Ectodermal cell (in vitro differentiated cells): ENCODE results near the gene THSD4.
"Not testable (repeated sequence)": the region's sequence is repeated elsewhere in the genome, so short reads cannot be mapped to it uniquely, and the experiment has no call there.

ENCODE experiments used
- H3K27ac ChIP-seq: 2 replicates; pipeline ENCODE4 v1.7.0; 2013; ENCODE audit warnings: mild to moderate bottlenecking, low read depth, low read length; ENCODE audit not compliant: insufficient read depth, poor library complexity, severe bottlenecking
- H3K27me3 ChIP-seq: 2 replicates; pipeline ENCODE4 v1.7.0; 2013; ENCODE audit warnings: mild to moderate bottlenecking, low read length; ENCODE audit not compliant: insufficient read depth, control insufficient read depth, poor library complexity, severe bottlenecking
- H3K36me3 ChIP-seq: one replicate; pipeline ENCODE4 v1.7.0; 2013; ENCODE audit warnings: low read length; ENCODE audit not compliant: control insufficient read depth, insufficient read depth
- H3K4me1 ChIP-seq: one replicate; pipeline ENCODE4 v1.7.0; 2013; ENCODE audit warnings: low read length; ENCODE audit not compliant: control insufficient read depth, insufficient read depth
- H3K4me3 ChIP-seq: 2 replicates; pipeline ENCODE4 v1.7.0; 2013; ENCODE audit warnings: low read depth, low read length, control low read depth; ENCODE audit not compliant: insufficient read depth
- H3K9me3 ChIP-seq: 2 replicates; pipeline ENCODE4 v1.7.0; 2013; ENCODE audit warnings: mild to moderate bottlenecking, low read length, moderate library complexity; ENCODE audit not compliant: control insufficient read depth
- whole genome bisulfite sequencing, 2 experiments: methylation state at CpG; one replicate each; pipeline ENCODE4 v1.1.7; 2013; ENCODE audit warnings: missing lambda C conversion rate in 2 of 2; 5-methylcytosine and 5-hydroxymethylcytosine counted together

The THSD4 gene

GRCh38 chr15:71437919-71438318 lies 322.6 kb downstream of the THSD4 start:
- H3K27ac ChIP-seq, result no peak overlapping the region
- no peaks in the 10 kb centered on the region for H3K4me1 ChIP-seq
- no peaks in the 10 kb centered on the region for H3K9me3 ChIP-seq
- H3K36me3 ChIP-seq, result no peaks in the 10 kb centered on the region
- 95 to 97% methylated on average over 4 of the region's 4 CpGs for WGBS, 2 experiments
- no peak overlapping the region for H3K4me3 ChIP-seq
- no peaks in the 10 kb centered on the region for H3K27me3 ChIP-seq

GRCh38 chr15:71439478-71439877 lies 324.2 kb downstream of the THSD4 start:
- not testable (repeated sequence) for H3K4me1 ChIP-seq, H3K36me3 ChIP-seq, H3K27me3 ChIP-seq, H3K9me3 ChIP-seq, H3K27ac ChIP-seq, H3K4me3 ChIP-seq
- WGBS, 2 experiments, result 77 to 83% methylated on average over 1 of the region's 2 CpGs

DNA sequence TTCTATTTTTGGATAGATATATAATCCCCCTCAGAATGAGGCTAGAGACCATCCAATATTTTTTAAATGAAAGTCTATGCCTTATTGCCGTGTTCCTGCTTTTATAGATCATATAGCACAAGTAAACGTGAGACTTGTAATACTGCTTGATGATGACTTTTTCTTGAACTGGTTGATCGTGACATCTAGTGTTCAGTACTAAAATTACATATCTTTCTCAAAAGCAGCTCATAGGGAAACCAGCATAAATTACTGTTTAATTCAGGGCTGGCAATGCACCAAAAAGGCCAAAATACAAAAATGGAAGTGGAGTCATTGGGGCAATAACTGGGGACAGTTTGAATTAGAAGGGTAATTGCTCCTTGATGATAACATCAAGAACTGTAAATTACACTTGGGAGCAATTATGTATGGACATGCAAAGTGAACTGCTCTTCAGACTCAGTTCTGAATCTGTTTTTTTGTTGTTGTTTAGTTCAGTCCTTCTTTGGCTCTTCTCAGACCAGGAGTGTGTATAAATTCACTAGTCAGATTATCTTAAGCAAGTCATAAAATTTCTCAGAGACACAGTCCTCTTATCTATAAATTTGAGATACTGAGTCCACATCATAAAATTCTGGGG lies 325.3 kb downstream of the THSD4 start:
- no peaks in the 10 kb centered on the region for H3K36me3 ChIP-seq
- H3K9me3 ChIP-seq, result no peaks in the 10 kb centered on the region
- 53 to 54% methylated on average over 2 to 3 of the region's 3 CpGs for WGBS, 2 experiments
- no peaks in the 10 kb centered on the region for H3K27me3 ChIP-seq
- H3K27ac ChIP-seq, result no peak overlapping the region
- H3K4me3 ChIP-seq, result no peak overlapping the region
- no peaks in the 10 kb centered on the region for H3K4me1 ChIP-seq

- WGBS, 2 experiments, result 24 to 25% methylated on average over 4 of the region's 4 CpGs
These were observed 328.3 kb downstream of the THSD4 start for GRCh38 chr15:71443538-71443937.

DNA sequence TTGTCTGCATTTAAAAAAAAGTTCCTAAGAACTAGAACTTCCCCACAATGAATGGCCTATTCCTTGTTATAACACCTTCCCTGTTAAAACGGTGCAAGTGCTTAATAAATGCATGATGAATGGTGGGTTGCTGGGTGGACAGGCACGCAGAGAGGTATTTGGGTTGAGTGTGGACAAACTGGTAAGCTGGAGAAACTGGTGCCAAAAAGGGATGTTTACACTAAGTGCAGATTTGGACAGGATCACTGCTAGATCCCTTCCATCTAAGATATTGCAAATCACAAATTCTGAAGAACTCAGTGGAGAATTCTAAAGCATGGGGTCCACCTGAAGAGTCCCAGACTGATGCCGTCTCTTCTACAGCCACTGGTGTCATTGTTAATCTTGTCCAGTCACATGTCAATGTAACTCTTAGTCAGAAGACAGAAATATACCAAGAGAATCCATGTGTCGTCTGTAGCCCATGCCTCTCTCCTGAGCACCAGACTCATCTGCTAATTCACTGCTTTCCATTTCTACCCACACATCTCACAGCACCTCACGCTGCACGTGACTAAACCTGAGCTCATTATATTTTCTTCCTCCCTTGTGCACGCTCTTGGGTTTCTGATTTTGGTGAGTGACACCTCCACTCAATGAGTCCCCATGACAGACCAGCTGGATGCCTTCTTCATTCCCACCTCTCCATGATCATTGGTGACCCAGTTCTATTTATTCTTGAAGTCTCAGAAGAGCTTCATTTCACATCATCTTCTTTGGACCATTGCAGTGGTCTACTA lies 328.9 kb downstream of the THSD4 start:
- H3K4me1 ChIP-seq, result no peaks in the 10 kb centered on the region
- H3K9me3 ChIP-seq, result no peaks in the 10 kb centered on the region
- H3K36me3 ChIP-seq, result no peaks in the 10 kb centered on the region
- H3K4me3 ChIP-seq, result no peak overlapping the region
- H3K27ac ChIP-seq, result no peak overlapping the region
- 91 to 94% methylated on average over 7 of the region's 7 CpGs for WGBS, 2 experiments
- no peaks in the 10 kb centered on the region for H3K27me3 ChIP-seq

More at GRCh38 chr15:71443538-71443937, 328.3 kb downstream of the THSD4 start:
- Histone ChIP-seq H3K4me3 (no peak overlapping the region), H3K4me1 (no peaks in the 10 kb centered on the region), H3K36me3 (no peaks in the 10 kb centered on the region), H3K9me3 (no peaks in the 10 kb centered on the region), H3K27ac (no peak overlapping the region), H3K27me3 (no peaks in the 10 kb centered on the region)

DNA sequence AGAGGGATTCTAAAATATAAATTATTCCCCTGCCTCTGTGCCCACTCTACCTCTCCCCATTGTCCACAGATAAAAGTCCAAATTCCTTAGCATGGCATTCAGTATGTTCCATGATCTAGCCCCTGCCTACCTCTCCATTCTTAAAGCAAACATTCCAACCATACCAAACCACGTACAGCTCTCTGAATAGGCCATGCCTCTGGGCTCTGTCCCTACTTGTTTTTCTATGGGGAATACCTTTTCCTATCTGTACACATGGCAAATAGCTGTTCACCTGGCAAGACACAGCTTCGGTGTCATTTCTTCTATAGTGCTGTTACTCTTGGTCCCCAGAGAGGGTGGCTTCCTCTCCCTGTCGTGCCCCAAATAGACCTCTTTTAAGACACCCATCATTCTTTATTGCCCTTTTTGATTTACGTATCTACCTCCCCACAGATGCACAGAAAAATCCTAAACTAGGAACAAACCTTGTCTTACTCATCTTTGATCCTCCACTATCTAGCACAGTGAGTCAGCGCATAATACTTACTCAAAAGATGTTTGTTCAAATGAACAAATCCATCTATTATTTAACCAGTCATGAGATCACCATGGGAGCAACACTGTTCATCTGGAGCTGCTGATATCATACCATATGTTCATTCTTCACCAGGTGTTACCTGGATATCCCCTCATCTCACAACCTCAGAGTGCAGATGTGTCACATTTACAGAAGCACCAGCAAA lies 329.8 kb downstream of the THSD4 start:
- no peak overlapping the region for H3K4me3 ChIP-seq
- WGBS, 2 experiments, result 79 to 84% methylated on average over 5 of the region's 5 CpGs
- H3K4me1 ChIP-seq, result no peaks in the 10 kb centered on the region

GRCh38 chr15:71447328-71448250 lies 332.3 kb downstream of the THSD4 start:
- Histone ChIP-seq H3K36me3 (no peaks in the 10 kb centered on the region), H3K9me3 (no peaks in the 10 kb centered on the region), H3K4me3 (no peak overlapping the region), H3K27me3 (no peaks in the 10 kb centered on the region), H3K27ac (no peak overlapping the region), H3K4me1 (peaks cover 4% of the 10 kb centered on the region)
- 82 to 86% methylated on average over 8 of the region's 8 CpGs for WGBS, 2 experiments

More for the DNA sequence above, 329.8 kb downstream of the THSD4 start:
- H3K27ac ChIP-seq, result no peak overlapping the region
- H3K36me3 ChIP-seq, result no peaks in the 10 kb centered on the region
- H3K9me3 ChIP-seq, result no peaks in the 10 kb centered on the region
- no peaks in the 10 kb centered on the region for H3K27me3 ChIP-seq

DNA sequence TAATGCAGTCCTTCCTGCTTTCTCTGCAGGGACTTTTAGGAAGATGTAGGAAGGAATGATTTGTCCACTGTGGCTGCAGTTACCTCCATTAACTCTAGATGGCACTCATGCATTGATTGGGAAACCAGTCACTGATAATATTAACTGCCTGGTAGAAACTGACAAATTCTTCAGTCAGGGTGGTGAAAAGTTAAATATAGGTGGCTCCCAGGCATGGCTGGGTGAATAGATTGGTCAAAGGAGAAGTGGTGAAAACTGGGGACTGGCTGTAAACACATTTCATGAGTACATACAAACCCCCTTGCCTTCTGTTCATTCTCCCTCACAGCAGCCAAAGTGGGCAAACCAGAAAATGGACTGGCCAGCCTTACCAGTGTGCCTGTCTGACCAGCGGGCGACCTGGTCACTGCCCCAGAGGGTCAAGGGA lies 333.4 kb downstream of the THSD4 start:
- H3K27me3 ChIP-seq, result no peaks in the 10 kb centered on the region
- H3K27ac ChIP-seq, result no peak overlapping the region
- H3K36me3 ChIP-seq, result no peaks in the 10 kb centered on the region
- no peaks in the 10 kb centered on the region for H3K9me3 ChIP-seq
- 91 to 95% methylated on average over 2 of the region's 2 CpGs for WGBS, 2 experiments
- H3K4me1 ChIP-seq, result peaks cover 4% of the 10 kb centered on the region
- H3K4me3 ChIP-seq, result no peak overlapping the region

- H3K27ac ChIP-seq, result no peak overlapping the region
These were observed 334.1 kb downstream of the THSD4 start for GRCh38 chr15:71449363-71449762.

More at GRCh38 chr15:71449363-71449762, 334.1 kb downstream of the THSD4 start:
- H3K36me3 ChIP-seq, result no peaks in the 10 kb centered on the region
- H3K4me3 ChIP-seq, result no peak overlapping the region
- WGBS, 2 experiments, result 85 to 100% methylated on average over 2 to 3 of the region's 3 CpGs
- no peaks in the 10 kb centered on the region for H3K9me3 ChIP-seq
- H3K4me1 ChIP-seq, result peaks cover 4% of the 10 kb centered on the region
- H3K27me3 ChIP-seq, result no peaks in the 10 kb centered on the region
